Stimulated activated naive CD8-positive, alpha-beta T cell treated with anti-CD3 and anti-CD28 coated beads, Interleukin-15, Interleukin-2, amounts not matched to agents 100 U/mL and 50 U/mL, for 24 hours (primary cell): ENCODE measurements around the gene NTF3.
"Not testable (repeated sequence)": the region's sequence is repeated elsewhere in the genome, so short reads cannot be mapped to it uniquely, and the experiment has no call there.

ENCODE experiments used
- ATAC-seq: fragments of 150-1000 bp; cut with Tn5 transposase; one replicate; pipeline ENCODE4 v1.10.0; 2021
- DNase-seq: peaks from one replicate; pipeline ENCODE4 v3.0.0; 2021

The NTF3 gene

DNA sequence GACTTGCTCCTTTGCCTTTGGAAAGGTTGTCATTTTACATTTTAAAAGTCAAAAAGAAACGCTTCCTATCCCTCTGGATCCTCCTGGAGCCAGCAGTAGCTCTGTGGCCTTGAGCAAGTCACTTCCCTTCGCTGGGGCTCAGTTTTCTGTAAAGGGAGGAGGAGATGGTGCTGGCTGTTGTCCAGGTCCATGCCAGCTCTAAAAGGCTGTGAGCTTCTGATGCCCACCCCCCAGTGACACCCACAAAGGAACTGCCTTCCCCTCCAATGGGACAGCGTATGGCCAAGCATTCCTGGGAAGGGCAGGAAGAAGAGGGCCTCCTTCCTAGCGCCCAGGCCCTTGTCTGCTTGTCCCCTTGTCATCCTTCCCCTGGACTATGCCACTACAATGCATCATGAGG is 81.5 kb downstream of the NTF3 start:
- DNase-seq (no peak), ATAC-seq (no peak)

DNA sequence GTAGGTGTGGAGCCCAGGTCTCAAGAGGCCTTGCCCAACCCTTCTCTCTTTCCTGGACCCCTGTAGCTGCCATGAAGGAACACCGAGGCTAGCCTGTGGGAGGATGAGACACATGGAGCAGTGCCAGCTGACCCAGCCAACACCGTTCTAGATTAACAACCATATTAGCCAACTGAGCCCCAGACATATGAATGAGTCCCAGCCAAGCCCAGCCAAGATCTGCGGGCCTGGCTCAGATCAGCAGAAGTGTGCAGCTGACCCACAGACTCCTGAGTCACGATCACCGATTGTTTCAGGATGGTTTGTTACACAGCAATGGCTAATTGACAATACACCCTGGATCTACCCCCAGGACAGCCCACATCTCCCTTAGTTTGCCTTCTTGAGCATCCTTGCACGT is 82.1 kb downstream of the NTF3 start:
- peak; percentile 11 for ATAC-seq
- DNase-seq, result no peak

DNA sequence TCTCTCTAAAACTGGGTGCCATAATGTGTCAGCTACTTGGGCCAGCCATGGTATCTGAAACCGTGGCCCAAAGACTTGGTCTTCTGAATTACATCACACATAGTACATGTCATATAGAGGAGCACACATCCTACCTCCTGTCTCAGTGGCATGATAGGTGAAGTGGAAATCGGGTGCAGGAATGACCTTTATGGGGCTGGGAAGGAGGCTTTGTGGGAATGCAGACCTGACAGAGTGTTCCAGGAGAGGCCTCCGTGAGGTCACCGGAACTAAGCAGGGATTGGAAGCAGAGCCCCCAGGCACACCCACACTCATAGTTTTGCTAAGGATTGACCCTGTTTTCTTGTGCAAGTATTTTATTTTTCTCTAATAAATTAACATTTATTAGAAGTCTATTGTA is 82.6 kb downstream of the NTF3 start:
- no peak for DNase-seq
- ATAC-seq, result no peak

DNA sequence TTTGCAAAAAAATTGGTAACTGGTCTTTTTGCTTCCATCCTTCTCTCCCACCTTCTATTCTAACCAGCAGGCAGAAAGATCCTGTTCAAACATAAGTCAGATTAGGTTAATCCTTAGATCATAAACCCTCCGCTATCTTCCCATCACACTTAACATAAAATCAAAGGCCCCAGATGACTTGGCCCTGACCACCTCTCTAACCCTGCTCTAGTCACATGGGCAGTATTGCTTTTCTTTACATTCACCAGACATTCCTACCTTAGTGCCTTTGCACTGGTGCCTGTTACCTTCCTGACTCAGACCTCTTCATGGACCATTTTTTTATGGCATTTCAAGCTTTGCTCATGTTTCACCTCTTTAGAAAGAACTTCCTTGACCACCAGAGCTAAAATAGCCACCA is 83.5 kb downstream of the NTF3 start:
- ATAC-seq, result no peak
- no peak for DNase-seq

GRCh38 chr12:5516371-5517241 is 84.7 kb downstream of the NTF3 start:
- ATAC-seq, result no peak
- DNase-seq, result no peak

GRCh38 chr12:5518584-5519365 is 86.9 kb downstream of the NTF3 start:
- DNase-seq, result no peak
- no peak for ATAC-seq

DNA sequence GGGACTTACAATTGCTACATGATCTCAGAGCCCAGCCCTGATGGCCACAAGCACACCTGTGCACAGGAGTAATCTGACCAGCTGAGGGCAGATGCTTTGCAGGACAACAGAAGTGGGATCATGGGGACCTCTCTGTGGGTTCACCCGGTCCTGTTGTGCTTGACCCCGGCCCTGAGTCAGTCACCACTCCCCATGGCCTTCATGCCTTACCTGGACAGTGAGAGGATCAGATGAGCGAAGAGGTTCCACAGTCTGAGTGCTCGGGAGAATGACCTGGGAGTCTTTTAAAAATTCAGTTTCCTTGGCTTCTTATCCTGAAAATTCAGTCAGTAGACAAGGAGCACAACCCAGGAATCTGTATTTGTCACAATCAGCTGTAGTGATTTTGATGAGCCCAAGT is 88.1 kb downstream of the NTF3 start:
- ATAC-seq (no peak), DNase-seq (no peak)

- ATAC-seq, result no peak
- DNase-seq, result no peak
Observed at GRCh38 chr12:5520831-5521230, 88.9 kb downstream of the NTF3 start.

DNA sequence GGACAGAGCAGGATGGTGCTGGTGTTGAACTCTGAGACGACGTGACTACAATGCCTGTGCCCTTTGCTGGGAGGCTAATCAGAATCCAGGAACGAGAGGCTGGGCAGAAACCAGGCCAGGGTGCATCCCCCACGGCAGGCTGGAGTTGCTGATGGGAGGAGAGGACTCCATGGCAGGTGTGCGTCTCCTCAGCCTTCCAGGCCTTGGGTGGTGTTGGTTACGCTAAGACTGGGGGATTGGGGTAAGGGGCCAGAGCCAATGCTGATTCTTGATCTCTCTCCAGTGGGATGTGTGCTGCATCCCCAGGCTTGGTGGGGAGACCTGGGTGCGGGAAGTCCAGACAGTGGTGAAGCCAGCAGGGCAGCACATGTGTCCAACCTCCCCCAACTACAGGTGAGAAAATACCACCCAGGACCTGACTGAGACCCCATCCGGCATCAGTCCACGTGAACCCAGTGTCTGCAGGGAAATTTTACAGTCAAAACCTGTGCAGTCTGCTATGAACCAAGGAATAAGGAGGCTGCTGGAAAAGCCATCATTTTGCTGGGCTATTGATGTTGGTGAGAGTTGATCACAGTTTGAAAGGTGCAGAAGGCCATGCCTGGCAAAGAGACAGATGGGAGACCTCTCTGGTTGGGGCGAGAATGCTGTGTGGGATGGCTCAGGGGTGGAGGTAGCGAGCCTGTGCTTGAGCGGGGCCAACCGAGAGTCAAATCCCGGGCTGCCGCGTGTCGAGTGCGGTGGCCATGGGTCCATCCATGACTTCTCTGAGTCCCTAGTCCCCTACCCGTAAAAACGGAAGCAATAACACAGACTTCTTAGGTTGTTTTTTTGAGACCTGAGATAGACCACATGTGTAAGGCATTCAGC is 89.8 kb downstream of the NTF3 start:
- ATAC-seq (no peak), DNase-seq (no peak)

- no peak for DNase-seq
- ATAC-seq, result no peak
Observed at GRCh38 chr12:5522432-5523335, 90.8 kb downstream of the NTF3 start.

DNA sequence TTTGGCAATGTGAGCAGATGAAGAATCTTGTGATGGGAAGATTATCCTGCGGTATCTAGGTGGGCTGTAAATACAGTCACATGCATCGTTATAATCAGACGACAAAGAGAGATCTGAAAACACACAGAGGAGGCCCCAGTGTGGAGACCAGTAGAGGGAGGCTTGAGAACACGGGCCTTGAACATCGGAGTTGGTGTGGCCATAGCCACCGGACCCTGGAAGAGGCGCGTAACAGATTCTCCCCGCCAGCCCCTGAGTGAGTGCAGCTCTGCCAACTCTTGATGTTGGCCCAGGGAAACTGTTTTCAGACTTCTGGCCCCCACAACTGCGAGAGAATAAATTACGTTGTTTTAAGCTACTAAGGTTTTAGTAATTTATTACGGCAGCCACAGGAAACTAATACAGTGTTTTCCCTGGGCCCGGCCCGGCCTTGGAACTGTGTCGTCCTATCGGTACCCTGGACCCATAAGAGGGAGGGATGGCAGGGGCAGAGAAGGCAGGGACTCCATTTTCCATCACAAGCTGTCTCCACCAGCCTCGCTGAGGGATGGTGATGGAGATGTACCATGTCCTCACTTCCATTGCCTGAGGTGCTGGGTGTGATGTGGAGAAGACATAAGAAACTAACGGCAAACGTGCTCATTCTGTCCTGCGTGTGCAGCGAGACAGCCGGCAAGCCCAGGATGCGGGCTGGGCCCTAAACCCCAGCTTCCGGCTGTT is 91.6 kb downstream of the NTF3 start:
- no peak for DNase-seq
- ATAC-seq, result no peak

DNA sequence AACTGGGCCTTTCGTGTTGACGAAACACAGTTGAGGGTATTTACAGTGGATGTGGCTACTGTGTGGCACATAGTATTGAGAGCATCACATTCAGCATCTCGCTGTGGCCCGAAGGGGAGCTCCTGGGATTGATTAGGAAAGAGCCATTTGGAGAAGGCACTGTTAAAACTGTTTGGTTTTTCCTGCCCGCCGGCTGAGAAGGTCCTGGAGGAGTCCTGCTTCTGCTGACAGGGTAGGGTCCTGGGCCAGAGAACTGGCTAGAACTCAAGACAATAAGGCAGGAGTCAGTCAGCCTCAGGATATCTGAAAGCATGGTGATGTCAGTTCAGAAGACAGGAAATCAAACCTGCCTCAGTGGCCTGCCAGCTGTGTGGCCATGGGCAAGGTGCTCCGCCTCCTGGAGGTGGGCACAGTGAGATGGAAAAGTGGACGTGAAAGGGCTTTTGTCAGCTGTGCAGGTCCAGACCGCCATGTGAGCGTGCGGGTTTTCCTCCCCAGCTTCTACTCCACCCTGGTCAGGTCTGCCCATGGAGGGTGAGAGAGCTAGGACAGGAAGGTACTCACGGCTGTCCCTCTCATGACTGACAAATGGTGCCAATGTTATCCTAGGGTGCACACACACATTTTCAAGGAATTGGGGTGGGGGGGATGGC is 92.3 kb downstream of the NTF3 start:
- DNase-seq (no peak), ATAC-seq (peak; percentile 30)

- ATAC-seq, result no peak
- DNase-seq, result no peak
Observed at GRCh38 chr12:5524769-5525436, 93.0 kb downstream of the NTF3 start.

- ATAC-seq, result no peak
- DNase-seq, result no peak
Observed at GRCh38 chr12:5525783-5526367, 94.0 kb downstream of the NTF3 start.

DNA sequence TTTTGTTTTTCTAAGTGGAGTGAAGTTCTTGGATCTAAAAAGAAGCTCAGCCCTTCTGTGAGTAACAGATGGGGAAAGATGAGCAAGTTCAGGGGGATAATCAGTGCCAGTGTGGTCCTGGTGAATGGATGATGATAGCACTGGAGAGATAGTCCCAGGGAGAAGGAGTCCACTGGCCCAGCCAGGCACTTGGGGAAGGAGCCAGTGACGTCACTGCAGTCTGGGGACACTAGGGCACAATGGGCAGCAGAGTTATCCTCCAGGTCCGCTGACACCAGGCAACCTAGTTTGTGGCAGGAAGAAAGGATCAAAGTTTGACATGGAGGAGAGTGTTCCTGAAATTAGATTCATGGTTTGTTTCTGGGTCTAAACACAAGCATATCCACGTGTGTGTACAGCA is 101.5 kb downstream of the NTF3 start:
- ATAC-seq, result no peak

DNA sequence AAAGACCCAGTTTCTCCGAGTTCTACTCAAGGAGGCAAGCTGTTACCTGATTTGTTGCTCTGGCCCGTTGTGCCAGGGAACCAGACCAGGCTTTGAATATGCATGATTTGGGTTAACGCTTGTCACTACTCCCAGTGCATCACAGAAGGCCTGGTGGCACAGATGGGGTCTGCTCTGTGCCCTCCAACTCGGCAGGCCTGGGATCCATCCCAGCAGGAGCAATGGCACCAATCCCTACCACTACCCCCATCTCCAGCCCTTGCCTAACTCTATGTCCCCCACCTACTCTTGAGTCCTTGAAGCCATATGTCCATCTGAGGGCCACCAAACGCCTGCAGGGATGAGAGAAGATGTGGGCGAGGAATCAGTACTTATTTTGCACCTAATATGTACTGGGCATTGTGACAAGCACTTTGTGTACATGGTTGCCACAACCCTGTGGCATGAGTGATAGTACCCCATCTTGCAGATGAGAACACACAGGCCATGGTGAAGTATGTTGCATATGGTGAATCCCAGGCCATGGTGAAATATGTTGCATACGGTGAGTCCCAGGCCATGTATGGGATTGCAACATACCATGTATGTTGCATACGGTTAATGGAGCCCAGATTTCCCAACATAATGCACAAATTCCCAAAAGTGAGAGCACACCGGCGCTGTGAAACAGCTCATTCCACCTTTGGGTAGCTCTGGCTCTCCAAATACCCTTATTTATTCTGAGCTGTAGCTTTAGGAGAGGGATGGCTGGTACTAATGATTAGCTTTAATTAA is 102.7 kb downstream of the NTF3 start:
- DNase-seq, result no peak
- ATAC-seq, result no peak

More for the DNA sequence above, 101.5 kb downstream of the NTF3 start:
- DNase-seq, result no peak

DNA sequence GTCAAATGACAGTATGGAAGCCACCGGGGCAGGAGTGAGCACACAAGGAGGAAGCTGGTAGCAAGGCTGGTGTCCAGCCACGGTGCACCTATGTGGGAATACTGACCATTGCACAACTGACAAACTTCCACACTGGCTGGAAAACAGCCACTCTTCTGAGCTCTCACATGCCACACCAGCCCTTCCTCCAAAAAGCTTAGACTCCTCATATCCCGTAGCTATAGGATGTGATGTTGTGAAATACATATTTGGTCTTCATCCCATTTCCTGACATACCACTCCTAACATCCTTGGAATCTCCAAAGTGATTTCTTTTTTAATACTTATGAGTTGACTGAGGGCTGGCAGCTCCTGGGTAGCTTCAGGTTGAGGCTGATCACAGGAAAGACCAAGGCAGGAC is 103.6 kb downstream of the NTF3 start:
- DNase-seq, result no peak
- no peak for ATAC-seq

- not testable (repeated sequence) for ATAC-seq, DNase-seq
Observed at GRCh38 chr12:5537026-5537615, 105.2 kb downstream of the NTF3 start.
